Thyroid gland (tissue), 4 donors: ENCODE measurements around the gene PLEKHN1. TPM values are rescaled to one million over a fixed set of nuclear protein-coding genes. Genes with fewer than 3 reads are reported as not detected.

Experiments
- DNase-seq, 2 donors: peaks; one replicate each; pipeline ENCODE4 v3.0.0-alpha.2; 2019
- H3K27ac ChIP-seq, 3 donors: fragments of 200-600 bp; sonication (generic); 1 replicate in 2 of 3; 2 replicates in 1 of 3; pipeline ENCODE4 v1.5.1; 2016 to 2019; ENCODE audit warnings: mild to moderate bottlenecking in 1 of 3, moderate library complexity in 1 of 3
- H3K27me3 ChIP-seq: fragments of 200-600 bp; sonication (generic); one replicate; pipeline ENCODE4 v1.5.1; 2019
- H3K36me3 ChIP-seq, 2 donors: fragments of 200-600 bp; sonication (generic); one replicate each; pipeline ENCODE4 v1.5.1; 2016 to 2019
- H3K4me1 ChIP-seq, 2 donors: fragments of 200-600 bp; sonication (generic); one replicate each; pipeline ENCODE4 v1.5.1; 2017 to 2019
- H3K4me3 ChIP-seq, 3 donors: fragments of 200-600 bp; sonication (generic); replicated peaks in 1 of 3; 1 replicate in 2 of 3; 2 replicates in 1 of 3; pipeline ENCODE4 v1.5.1; 2016; ENCODE audit warnings: mild to moderate bottlenecking in 1 of 3
- H3K9me3 ChIP-seq: fragments of 200-600 bp; sonication (generic); one replicate; pipeline ENCODE4 v1.5.1; 2017
- CTCF ChIP-seq, 6 experiments: fragments of 200-600 bp in 3 of 6; fragments of 450-650 bp in 3 of 6; sonication (generic) in 3 of 6; IDR thresholded peaks; one replicate each; pipeline ENCODE4 v1.5.1; 2016 to 2019; ENCODE audit warnings: antibody characterized with exemption in 6 of 6, mild to moderate bottlenecking in 2 of 6, inconsistent platforms in 1 of 6, moderate library complexity in 1 of 6
- POLR2A ChIP-seq, 2 donors: fragments of 450-650 bp; IDR thresholded peaks; one replicate each; pipeline ENCODE4 v1.6.1; 2017; ENCODE audit warnings: antibody characterized with exemption in 2 of 2, mild to moderate bottlenecking in 2 of 2, moderate library complexity in 1 of 2
- WGBS, 2 donors: methylation state at CpG; one replicate each; pipeline ENCODE4 v1.1.5; 2017; 5-methylcytosine and 5-hydroxymethylcytosine counted together
- intact Hi-C: fragments of 100-400 bp; cut with DNase I; formaldehyde crosslinking; loops from one replicate; pipeline ENCODE4 v1.15.1; 2023
- total RNA-seq, 4 donors: library from RNA; depleted of rRNA; stranded (reverse); fragments of >200 nt; gene quantifications; one replicate each; pipeline ENCODE4 v1.2.3, GENCODE V29; 2016

The PLEKHN1 gene
- total RNA-seq, 4 donors from 2014 or later: 0.25 to 0.27 TPM; not detected in 2

- H3K4me3 ChIP-seq: no peak overlapping the region
- no peak for TF ChIP-seq CTCF (IDR thresholded peaks at IDR 0.05)
- TF ChIP-seq POLR2A (IDR thresholded peaks at IDR 0.05): no peak
- DNase-seq: no peak
- no peaks in the 10 kb centered on the region for H3K36me3 ChIP-seq
- intact Hi-C loops: no loop called here
- H3K27me3 ChIP-seq: peaks cover 2% of the 10 kb centered on the region
- H3K4me1 ChIP-seq: peaks cover 11 to 33% of the 10 kb centered on the region in 2 donors
- H3K27ac ChIP-seq: no peak overlapping the region
- no peaks in the 10 kb centered on the region for H3K9me3 ChIP-seq
- WGBS, 2 donors: 86% methylated on average over 8 of the region's 18 CpGs; no CpG with 5 or more reads in 1 of the 2 donors
These were observed 35.6 kb upstream of the PLEKHN1 start for GRCh38 chr1:930633-931138.

- Histone ChIP-seq H3K27ac (no peak overlapping the region), H3K27me3 (no peaks in the 10 kb centered on the region), H3K4me3 (no peak overlapping the region), H3K9me3 (no peaks in the 10 kb centered on the region), H3K4me1 (peaks cover 9 to 34% of the 10 kb centered on the region in 2 donors), H3K36me3 (no peaks in the 10 kb centered on the region)
- WGBS, 2 donors: 61 to 73% methylated on average over 15 of the region's 15 CpGs
- intact Hi-C loops: no loop called here
- no peak for DNase-seq
- TF ChIP-seq POLR2A (IDR thresholded peaks at IDR 0.05) (no peak), CTCF (IDR thresholded peaks at IDR 0.05) (no peak)
These were observed 34.7 kb upstream of the PLEKHN1 start for GRCh38 chr1:931380-932172.

GRCh38 chr1:932173-932510 lies 34.1 kb upstream of the PLEKHN1 start:
- H3K27me3 ChIP-seq: no peaks in the 10 kb centered on the region
- 81 to 86% methylated on average over 11 to 14 of the region's 16 CpGs for WGBS, 2 donors

GRCh38 chr1:932776-933602 lies 33.3 kb upstream of the PLEKHN1 start:
- peak; percentile 66 to 69 for DNase-seq
- 48 to 63% methylated on average over 13 to 14 of the region's 25 CpGs for WGBS, 2 donors
- Histone ChIP-seq H3K27me3 (no peaks in the 10 kb centered on the region), H3K36me3 (no peaks in the 10 kb centered on the region), H3K27ac (peak overlapping the region in 1 of 3 donors; percentile 24), H3K9me3 (no peaks in the 10 kb centered on the region), H3K4me3 (no peak overlapping the region), H3K4me1 (peaks cover 9 to 34% of the 10 kb centered on the region in 2 donors)
- TF ChIP-seq CTCF (IDR thresholded peaks at IDR 0.05) (no peak), POLR2A (IDR thresholded peaks at IDR 0.05) (no peak)
- intact Hi-C loops: no loop called here

More at GRCh38 chr1:932173-932510, 34.1 kb upstream of the PLEKHN1 start:
- peaks cover 9 to 34% of the 10 kb centered on the region in 2 donors for H3K4me1 ChIP-seq
- DNase-seq: no peak
- H3K4me3 ChIP-seq: no peak overlapping the region
- H3K27ac ChIP-seq: no peak overlapping the region
- TF ChIP-seq POLR2A (IDR thresholded peaks at IDR 0.05) (no peak), CTCF (IDR thresholded peaks at IDR 0.05) (no peak)
- H3K36me3 ChIP-seq: no peaks in the 10 kb centered on the region
- intact Hi-C loops: no loop called here
- no peaks in the 10 kb centered on the region for H3K9me3 ChIP-seq
